Right renal pelvis (tissue), 4 donors: ENCODE results near the gene NSD2. TPM values are rescaled to one million over a fixed set of nuclear protein-coding genes. Genes with fewer than 3 reads are reported as not detected.

Experiments used
- DNase-seq, 4 donors: peaks; one replicate each; pipeline ENCODE4 v3.0.0-alpha.2; 2013; ENCODE audit warnings: low read depth in 4 of 4, low spot score in 3 of 4, missing footprints in 1 of 4
- polyA plus RNA-seq, 4 donors: library from polyadenylated mRNA; unstranded; fragments of 120-200 nt; gene quantifications; one replicate each; pipeline ENCODE4 v1.2.1, GENCODE V29; 2013; ENCODE audit not compliant: insufficient read length in 4 of 4

Gene NSD2
- polyA plus RNA-seq, 4 donors, result 68.2 to 85.6 (median 79.1) TPM

DNA sequence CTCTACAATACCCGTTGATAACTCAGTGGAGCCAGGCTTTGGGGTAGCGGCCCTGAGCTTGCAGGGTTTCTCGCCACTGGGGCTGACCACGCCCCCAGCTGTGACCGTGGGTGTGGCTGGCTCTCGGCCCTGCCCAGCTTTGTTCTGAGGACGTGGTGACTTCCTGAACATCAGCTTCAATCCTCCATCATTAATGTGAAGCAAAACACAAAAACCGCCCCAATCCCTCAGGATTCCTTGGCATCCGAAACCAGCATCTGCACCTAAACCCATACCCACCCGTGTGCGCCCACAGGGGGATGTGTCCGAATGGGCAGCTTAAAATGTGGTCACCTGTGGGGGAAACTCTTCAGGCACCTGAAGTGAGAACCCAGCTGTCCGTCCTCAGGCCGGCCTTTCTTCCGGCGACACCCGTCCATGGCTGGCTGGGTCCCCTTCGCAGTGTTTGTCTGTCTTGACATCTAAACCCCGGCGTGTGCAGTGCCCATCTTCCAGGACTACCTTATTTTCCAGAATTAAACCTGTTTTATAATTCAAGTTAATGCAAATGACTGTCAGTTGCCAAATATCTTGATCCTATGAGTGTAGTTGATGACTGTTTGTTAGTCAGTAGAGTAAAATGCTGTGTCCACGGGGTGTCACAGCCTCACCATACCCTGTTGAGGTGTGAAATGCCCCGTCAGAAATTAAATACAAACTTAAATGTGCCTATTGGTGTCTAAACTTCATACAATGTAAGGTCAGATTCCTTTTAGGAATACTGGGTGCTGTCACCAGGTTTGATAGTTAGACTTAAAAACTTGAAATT lies 110.3 kb downstream of the NSD2 start:
- no peak for DNase-seq

DNA sequence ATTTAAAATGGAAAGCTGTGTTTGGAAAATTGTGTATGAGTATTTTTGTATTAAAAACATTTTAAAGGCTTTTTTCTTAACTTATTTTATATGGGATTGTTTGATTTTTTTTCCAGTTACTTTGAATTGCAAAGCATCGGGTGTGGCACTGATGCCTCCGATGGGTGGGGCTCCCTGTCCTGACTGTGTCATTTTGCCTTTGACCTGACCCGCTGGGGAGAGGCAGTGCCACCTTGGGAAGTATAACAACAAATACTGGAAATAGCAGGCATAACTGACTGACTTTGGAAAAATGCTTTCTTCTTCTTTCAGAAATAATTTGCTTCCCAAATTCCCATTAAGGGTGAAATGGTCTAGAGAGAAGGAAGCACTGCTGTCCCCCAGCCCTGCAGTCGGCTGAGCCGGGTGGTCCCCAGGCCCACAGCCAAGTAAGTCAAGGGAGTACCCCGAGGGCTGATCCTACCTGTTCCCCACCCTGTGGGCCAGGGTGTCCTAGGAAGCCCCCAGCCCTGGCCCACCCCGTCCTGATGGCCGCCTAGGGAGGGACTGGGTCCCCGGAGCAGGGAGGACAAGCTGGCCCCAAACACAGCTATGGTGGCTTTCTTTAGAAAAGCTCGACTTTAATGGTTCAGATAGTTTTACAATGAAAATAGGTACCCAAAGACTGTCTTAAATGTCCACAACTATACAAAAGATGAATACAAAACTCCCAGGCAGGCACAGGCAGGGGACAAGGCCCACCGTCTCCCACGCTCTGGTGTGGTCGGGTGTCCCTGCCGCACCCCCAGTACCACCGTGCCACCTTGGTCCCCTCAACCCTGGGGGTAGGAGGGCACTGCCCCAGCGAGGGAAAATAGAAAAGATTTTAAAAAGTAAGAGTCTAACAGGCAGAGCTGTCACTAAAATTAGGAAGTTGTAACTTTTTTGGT lies 111.2 kb downstream of the NSD2 start:
- no peak for DNase-seq

DNA sequence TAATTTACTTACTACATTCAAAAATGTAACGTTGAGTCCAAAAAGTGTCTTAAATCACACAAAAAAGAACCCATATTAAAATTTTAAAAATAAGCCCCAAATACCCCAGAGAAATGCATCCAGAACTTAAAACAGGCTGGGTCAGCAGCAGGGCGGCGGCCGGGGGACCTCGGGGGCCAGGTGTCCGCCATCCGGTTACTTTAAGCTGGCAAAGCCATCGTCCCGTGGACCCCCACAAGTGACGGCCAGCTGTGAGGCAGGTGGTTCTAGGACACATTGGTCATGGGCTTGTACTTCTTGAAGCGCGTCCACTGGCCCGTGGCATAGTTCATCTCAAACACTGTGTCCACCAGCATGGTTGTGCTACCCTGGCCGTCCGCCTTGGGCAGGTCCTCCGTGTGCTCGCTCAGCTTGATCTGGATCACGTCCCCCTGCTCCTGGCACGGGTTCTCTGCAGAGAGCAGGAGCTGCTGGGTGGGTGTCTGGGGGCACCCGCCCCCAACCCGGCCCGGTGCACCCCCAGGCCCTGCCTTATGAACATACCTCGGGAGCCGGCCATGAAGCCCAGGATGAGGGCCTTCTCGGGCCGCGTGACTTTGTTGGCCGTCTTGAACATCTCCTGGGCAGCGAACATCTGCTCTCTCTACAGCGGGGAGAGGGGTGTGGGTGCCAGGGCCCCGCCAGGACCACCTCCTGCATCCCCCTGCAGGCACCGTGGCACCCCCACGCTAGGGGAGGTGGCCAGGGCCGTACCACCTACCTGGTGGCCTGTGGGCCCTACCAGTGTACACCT lies 112.1 kb downstream of the NSD2 start:
- no peak for DNase-seq

DNA sequence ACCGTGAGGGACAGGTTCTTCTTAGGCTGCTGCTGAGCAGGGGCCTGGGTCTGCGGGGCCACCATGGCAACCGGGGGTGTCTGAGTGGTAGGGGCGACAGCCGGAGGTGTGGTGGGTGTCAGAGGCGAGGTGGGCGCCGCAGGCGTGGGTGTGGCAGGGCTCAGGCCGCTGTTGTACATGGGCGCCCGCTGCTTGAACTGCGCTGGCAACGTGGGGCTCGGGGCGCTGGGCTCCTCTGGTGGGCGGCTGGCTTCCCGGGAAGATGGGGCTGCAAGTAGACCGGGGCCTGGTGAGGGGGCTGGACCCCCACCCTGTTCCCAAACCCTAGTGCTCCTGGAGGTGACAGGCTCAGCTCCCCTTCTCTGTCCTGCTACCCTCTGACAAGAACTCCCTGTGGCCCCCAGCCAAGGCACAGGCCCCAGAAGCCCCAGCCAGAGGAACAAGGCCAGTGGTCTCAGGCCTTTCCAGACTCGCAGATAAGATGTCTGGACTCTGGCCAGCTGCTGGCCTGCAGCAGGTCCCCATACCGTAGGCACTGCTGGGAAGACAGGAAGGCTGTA lies 112.7 kb downstream of the NSD2 start:
- no peak for DNase-seq

DNA sequence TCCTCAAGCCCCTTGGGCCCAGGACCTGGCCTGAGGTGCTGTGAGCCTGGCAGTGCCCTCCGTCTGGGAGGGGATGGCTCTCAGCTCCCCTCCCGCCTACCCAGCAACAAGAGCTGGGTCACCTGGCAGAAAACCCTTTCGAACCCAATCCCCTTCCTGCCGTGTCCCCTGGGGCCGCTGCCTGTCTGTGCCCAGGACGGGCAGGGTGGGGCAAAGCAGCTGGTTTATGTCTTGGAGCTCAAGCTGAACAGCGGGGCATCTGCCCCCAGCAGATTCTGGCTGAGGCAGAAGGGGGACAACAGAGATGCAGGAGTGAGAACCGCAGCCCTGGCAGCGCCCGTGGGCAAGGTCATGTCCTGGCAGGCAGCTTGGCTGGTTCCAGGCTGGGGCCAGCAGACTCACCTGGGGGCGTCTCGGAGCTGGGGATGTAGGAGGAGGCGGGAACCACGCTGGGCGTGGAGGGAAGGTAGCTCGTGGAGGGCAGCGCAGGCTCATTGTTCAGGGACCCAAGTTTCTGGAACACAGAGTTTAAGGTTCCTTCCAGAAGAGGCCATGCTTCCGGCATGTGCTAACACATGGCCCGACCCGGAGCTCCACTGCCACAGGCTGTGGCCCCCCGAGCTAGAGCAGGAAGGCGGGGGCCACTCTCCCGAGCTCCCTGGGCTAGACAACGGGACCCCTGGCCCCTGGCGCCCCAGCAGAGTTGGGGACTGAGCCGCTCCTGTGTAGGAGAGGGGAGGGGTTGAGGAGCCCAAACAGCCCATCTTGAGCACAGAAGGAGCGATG lies 113.4 kb downstream of the NSD2 start:
- DNase-seq, result no peak

DNA sequence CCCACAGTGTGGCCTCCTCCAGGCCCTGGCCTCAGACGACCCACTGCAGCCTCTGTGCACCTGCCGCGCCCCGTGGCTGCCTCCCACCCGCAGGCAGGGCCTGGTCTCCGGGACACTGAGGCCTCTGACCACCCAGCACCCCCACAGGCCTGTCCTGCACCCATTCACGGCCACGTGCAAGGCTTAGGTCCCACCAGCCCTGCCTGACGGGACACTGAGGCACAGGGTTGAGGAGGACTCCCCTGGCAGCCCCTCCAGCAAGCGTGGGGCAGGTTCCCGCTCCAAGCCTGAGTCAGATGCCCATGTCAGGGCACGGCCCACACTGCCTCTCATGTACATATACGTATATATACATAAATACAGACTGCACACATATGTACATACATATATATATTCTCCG lies 114.1 kb downstream of the NSD2 start:
- DNase-seq, result no peak

DNA sequence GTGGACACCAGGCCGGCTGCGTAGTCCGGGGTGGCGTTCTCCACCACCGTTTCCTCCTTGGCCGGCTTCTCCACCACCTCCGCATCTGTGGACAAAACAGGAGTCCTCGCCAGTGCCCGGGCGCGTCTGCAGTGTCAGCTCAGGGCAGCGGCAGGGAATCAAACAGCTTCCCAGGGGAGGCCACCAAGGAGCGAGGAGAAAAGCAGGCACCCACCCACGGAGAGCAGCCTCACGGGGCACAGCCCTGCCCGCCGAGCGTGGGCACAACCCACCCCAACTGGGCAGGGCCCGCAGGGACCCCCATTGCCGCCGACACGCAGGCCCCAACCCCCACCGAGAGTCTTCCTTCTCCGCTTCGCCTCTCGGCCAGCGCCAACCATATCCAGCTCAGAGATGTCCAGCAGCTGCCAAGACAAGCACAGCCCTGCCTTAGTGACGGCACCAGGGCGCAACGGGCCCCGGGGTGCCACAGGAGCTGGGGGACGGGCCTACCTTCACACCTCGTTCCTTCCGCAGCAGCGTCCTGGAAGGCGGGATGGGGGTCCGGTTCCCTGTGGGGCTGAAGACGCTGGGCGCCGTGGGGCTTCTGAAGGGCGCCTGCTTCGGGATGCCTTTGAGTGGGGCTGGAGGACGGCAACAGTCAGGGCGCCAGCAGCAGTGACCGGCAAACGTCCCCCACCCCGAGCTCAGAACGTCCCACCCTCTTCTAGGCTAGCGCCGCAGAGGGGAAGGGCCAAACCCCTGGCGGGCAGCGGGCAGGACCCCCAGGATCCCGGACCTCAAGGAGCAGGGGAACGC lies 114.8 kb downstream of the NSD2 start:
- no peak for DNase-seq

DNA sequence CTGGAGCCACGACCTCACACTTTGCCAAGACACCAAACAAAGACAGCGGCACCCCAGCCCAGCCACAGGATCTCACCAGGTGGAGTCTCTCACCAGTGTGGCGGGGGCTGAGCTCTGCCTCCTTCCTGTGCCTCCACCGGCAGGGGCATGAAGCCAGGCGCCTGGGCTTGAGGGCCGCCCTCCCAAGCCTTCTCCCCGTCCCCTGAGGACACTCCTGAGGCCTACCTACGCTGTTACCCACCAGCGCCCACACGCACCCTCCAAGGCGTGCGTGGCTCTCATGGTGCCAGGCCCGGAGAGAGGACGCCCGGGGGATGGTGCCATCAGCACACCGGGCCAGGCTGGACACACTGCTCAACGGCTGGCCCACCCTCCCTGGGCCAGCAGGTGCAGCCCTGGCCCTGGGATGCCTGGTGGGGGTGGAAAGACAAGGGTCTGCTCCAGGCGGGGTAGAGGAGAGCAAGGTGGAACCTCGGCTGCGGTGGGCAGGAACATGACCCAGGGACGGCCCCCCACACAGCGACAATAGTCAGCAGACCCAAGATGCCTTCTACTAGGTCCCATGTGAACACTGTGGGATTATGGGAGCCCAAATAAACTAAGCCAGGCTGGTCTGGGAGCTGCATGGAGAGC lies 115.5 kb downstream of the NSD2 start:
- DNase-seq, result no peak

DNA sequence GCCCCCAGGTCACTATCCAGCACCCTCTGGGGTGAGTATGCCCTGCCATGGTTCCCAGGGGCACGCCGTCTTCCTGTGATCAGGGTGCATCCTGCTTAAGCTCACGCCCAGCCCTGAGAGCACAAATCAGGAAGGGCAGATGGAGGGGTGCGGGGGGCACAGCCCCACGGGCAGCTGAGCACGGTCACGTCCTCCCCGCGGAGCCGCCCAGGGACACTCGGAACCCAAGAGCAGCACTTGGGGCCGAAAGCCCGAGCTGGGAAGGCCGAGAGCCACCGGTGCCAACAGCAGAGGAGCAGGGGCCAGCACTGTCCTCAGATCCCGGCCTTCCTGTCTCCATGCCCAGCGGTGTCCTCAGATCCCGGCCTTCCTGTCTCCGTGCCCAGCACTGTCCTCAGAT lies 116.1 kb downstream of the NSD2 start:
- no peak for DNase-seq

DNA sequence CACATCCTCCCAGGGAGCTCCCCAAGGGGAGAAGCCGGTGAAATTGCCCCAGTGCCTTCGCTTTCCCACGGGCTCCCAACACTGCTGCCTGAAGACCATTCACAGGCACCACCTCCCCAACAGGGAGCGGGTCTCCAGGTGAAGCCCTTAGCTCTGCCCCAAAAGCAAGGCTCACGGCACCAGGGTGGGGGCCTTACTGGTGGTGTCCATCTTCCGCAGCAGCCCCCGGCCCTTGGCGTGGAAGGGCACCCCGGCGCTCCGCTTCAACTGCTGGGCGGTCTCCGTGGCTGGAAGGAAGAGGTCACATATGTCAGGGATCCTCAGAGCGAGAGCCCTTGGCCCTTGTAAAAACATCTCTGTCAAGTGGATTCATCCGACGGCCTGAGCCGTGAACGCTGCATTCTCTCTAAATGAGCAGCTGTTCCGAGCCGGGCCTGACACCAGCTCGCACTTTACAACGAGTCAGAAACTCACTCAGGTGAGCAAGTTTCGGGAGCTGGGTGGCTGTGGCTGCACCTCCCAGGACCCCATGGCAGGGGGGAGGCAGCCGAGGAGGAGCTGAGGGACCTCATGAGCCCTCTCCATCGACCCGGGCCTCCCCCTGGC lies 116.6 kb downstream of the NSD2 start:
- DNase-seq, result no peak

DNA sequence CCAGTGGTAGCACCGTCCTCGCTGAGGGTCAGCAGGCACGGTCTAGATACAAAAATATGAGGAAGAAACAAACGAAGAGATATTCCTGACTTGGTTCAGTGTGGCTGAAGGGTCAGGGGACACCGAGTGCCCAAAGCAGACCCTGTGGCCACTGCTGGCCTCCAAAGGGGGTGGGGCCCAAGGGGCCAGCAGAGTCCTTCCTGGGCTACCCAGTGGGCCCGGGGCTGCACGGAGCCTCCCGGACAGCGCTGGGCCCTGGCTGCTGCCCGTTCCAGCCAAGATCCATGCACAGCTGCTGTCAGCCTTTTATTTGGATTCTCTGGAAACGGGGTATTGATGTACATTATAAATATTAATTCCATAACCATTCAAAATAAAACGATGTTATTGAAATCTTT lies 117.1 kb downstream of the NSD2 start:
- DNase-seq, result no peak

DNA sequence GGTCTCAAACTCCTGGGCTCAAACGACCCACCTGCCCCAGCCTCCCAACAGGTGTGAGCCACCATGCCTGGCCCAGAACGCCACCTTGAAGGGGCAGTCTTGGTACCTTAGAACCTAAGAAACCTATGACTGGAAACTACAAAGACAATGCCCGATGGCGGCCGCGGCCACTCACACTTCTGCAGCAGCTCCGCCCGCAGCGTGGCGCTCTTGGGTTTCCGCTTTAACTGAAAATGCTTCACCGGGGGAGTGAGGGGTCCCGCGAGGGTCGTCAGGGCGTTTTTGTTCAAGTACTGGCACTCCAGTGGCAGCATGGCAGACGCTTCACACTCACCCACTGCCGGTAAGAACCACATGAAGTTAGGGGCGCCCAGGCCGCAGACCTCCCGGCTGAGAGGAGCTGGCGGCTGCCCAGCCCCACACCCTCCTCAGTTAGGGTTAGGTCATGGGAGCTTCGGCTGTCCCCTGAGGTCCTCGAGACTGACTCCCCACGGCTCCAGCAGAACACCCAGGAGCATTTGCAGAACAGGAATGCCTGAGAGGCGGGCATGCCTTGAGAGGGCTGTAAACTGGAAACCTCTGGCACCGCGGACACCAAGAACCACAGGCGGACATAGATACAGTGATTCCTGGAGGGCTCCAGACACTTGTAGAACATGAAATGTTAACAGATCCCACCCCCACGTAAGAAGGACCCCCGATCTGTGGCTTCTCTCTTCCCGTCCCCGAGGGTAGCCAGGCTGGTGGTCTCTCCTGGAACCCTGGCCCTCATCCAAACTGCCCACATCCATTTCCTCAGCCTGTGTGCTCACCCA lies 118.5 kb downstream of the NSD2 start:
- DNase-seq, result no peak

DNA sequence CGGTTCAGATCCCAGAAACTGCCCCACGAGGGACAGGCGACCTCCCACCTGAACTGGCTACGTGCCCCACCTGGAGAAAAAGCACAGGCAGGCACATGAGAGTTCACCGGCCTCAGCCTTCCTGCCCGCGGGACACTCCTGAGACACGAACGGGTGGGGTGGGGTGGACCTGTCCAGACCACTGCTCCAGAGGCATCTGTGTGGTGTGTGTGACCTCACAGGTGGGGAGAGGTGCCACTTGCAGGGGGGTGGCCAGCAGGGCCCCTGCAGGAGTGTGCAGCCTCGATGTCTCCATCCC lies 119.1 kb downstream of the NSD2 start:
- no peak for DNase-seq

DNA sequence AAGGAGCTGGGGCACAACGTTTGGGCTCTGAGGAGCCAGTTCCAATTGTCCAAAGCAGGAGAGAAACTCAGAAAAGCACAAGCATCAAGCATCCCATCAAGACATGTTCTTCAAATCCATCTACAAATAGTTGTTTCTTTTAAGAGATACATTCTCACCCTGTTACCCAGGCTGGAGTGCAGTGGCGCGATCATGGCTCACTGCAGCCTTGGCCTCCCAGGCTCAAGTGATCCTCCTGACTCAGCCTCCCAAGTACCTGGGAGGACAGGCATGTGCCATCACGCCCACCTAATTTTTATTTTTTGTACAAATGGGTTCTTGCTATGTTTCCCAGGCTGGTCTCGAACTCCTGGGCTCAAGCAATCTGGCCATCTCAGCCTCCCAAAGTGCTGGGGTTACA lies 119.5 kb downstream of the NSD2 start:
- DNase-seq, result no peak

DNA sequence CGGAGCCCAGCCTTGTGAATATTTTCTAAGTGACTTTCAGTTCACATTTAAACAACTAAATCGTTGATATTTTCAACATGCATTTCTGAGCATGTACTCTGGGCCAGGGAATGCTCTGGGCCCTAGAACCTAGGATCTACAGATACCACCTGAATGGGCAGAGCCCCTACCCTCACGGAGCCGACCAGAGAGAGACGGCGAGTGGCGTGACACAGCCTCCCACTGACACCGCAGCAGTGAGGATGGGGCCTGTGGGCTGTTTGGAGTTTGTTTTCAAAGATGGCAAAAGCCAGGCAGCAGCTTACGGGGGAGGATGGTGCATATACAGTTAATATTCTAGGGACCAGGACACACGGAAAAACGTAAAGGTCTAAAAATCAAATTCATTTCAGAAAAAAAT lies 119.9 kb downstream of the NSD2 start:
- DNase-seq, result no peak

DNA sequence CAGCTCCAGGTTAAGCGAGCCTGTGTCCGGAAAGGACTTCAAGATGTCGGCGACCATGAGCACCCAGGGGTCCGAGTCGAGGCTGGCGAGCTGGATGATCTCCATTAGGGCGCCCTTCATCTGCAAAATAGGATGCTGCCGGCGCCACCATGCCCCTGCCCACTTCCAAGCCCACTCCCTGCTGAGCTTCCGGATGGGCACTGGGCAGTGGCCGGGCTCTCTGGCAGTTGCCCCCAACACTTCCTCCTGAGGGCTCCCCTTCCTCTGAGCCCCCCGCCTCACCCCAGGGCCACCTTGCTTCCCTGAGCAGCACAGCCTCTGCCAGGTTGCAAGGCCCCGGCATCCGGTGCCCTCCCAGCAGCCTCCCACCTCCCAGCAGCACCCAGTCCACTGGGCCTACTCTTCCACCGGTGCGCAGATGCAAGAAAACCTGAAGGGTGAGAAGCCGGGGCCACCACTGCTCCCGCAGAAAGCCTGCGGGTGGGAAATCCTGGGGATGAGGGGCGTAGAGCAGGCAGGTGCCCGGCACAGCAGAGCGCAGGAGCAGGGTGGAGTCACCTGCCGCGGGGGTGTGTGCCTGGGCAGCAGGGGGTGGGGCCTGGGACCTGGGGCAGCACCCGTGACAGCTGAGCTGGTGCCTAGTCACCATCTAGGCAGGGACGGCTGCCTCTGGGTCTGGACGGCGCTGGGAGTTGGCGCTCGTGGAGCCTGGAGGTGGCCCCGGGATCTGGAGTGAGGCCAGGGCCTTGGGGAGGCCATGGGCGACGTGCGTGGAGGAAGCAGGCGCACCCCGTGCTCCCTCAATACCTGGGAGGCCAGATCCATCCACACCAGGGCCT lies 120.6 kb downstream of the NSD2 start:
- no peak for DNase-seq
